SU-DHL-6 (cell line): ENCODE data around the gene MTOR.

Experiments used
- EZH2phosphoT487 ChIP-seq: fragments of 200-600 bp; sonication (generic), shearing (Covaris generic); conservative IDR thresholded peaks from 2 replicates; pipeline ENCODE4 v1.6.1; 2018; ENCODE audit warnings: mild to moderate bottlenecking, antibody characterized with exemption, low read length, moderate library complexity, mixed read lengths
- TF ChIP-seq, protein P1 (sequence below): fragments of 200-600 bp; sonication (generic); IDR thresholded peaks from one replicate; pipeline ENCODE4 v1.5.1; 2017; ENCODE audit warnings: antibody characterized with exemption, mild to moderate bottlenecking, low read length, moderate library complexity; ENCODE audit not compliant: insufficient read depth, poor library complexity, severe bottlenecking

DNA sequence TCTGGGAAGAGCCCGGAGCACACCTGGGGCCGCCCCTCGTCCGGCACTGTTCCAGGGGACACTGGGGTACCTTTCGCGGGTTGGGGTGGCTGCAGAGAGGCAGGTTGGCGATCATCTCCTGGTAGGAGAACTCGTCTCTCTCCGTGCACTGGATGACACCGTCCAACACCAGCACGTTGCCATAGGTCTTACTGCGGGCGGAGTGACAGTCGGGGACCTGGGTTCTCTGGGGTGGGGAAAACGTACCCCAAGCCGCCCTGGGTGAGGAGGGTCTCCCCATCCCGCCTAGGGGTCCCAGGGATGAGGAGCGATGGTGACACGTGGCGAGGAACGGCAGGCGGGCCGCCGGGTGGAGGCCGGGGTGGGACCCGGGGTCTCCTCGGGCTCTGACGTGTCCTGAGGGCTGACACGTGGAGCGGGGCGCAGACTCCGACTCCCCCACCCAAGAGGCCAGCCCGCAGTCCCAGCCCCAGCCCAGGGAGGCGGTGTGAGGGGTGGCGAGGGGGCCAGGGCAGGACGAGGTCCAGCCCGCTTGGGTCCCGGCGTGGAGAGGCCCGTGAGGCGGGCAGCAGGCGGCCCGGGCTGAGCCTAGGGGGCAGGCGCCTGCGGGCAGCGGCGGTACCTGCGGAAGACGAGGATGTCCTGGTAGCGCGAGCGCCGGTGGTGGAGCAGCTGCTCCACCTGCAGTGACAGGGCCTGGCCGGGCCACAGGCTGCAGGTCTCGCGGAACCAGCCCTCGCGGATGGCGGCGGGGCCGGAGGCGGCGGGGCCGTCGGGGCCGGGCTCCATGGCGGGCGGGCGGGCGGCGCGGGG, 203.0 kb downstream of the MTOR start:
- TF ChIP-seq, protein P1, sequence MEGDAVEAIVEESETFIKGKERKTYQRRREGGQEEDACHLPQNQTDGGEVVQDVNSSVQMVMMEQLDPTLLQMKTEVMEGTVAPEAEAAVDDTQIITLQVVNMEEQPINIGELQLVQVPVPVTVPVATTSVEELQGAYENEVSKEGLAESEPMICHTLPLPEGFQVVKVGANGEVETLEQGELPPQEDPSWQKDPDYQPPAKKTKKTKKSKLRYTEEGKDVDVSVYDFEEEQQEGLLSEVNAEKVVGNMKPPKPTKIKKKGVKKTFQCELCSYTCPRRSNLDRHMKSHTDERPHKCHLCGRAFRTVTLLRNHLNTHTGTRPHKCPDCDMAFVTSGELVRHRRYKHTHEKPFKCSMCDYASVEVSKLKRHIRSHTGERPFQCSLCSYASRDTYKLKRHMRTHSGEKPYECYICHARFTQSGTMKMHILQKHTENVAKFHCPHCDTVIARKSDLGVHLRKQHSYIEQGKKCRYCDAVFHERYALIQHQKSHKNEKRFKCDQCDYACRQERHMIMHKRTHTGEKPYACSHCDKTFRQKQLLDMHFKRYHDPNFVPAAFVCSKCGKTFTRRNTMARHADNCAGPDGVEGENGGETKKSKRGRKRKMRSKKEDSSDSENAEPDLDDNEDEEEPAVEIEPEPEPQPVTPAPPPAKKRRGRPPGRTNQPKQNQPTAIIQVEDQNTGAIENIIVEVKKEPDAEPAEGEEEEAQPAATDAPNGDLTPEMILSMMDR = no peak
- TF ChIP-seq EZH2phosphoT487 = no peak
